Measurements from ENCODE around the gene ALB. TPM values are rescaled to one million over a fixed set of nuclear protein-coding genes. Genes with fewer than 3 reads are reported as not detected.

The ALB gene
- total and polyA plus RNA-seq, 2 experiments from 2014 or later: not detected

DNA sequence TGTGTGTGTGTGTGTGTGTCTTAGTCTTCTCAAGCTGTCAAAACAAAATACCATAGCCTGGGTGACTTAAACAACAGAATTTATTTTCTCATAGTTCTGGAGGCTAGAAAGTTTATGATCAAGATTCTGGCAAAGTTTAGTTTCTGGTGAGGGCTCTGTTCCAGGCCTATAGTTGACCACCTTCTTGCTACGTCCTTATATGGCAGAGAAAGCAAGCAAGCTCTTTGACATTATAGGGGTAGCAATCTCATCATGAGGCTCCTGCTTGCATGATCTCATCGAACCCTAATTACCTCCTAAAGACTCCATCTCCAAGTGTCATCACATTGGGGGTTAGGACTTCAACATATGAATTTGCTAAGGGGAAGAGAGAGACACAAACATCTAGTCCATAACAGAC is 25.0 kb downstream of the ALB start:
- Histone ChIP-seq H2AFZ (no peak overlapping the region), H3K36me3 (ENCODE audit: low read depth) (no peaks in the 10 kb centered on the region), H3K9me2 (ENCODE audit: insufficient read depth) (no peaks in the 10 kb centered on the region), H3K9me3 (ENCODE audit: low read depth) (no peaks in the 10 kb centered on the region), H3K27ac (no peak overlapping the region), H3K4me1 (ENCODE audit: insufficient read depth) (no peaks in the 10 kb centered on the region), H3K4me3 (no peak overlapping the region), H3K9ac (no peak overlapping the region), H4K20me1 (ENCODE audit: insufficient read depth) (no peaks in the 10 kb centered on the region), H3K27me3 (replicated peaks; ENCODE audit: insufficient read depth) (peaks cover 11% of the 10 kb centered on the region), H3F3A (ENCODE audit: insufficient read depth) (no peaks in the 10 kb centered on the region), H3K79me2 (ENCODE audit: insufficient read depth) (no peaks in the 10 kb centered on the region), H3K4me2 (ENCODE audit: unreplicated experiment) (no peak overlapping the region)
- WGBS, 2 experiments (ENCODE audit: low coverage in 1 of 2, low lambda C conversion rate in 2 of 2, missing lambda C conversion rate in 2 of 2): 26 to 41% methylated on average over 2 of the region's 2 CpGs
- TF ChIP-seq EZH2 (IDR thresholded peaks at IDR 0.05; ENCODE audit: insufficient read depth, poor library complexity, severe bottlenecking) (no peak), EZH2phosphoT487 (IDR thresholded peaks at IDR 0.05; ENCODE audit: insufficient read depth, low read depth) (no peak)
- in situ Hi-C loops (cut with MboI): no loop called here
- no peak for DNase-seq

DNA sequence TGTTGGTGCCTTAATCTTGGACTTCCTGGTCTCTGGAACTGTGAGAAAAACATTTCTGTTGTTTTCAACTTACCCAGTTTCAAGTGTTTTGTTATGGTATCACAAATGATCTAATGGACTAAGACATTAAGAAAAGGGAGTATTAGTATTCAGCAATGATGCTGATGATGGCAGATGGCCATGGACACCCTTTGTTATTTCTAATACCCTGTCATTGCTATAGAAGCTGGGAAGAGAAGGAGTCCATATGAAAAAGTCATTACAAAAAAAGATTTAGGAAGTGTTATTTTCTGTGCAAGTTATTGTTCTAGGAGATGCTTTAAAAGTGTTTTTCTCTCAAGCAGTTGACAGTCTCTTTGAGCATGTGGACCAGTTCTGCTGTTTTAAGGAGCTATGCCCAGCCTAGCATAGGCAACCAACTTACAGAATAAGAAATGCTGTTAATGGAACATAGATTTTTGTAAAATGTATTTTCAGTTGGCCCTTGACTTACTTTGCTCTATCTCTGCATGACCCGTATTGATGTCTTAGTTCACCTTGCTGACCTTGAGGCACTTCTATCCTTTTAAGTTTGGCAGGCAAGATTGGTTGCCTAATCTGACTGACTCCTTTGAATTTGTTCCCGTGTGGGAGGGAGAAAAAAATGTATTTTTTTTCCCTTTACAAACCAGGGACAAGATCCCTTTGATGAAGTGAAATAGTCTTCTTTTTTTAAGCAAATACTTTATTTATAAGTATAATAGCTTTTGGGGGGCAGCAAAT is 25.9 kb downstream of the ALB start:
- no peak overlapping the region for H2AFZ ChIP-seq
- H3K4me3 ChIP-seq: no peak overlapping the region
- no peaks in the 10 kb centered on the region for H3F3A ChIP-seq (ENCODE audit: insufficient read depth)
- no peaks in the 10 kb centered on the region for H3K4me1 ChIP-seq (ENCODE audit: insufficient read depth)
- in situ Hi-C loops (cut with MboI): no loop called here
- no peaks in the 10 kb centered on the region for H3K36me3 ChIP-seq (ENCODE audit: low read depth)
- no peak for DNase-seq
- H4K20me1 ChIP-seq (ENCODE audit: insufficient read depth): no peaks in the 10 kb centered on the region
- H3K4me2 ChIP-seq (ENCODE audit: unreplicated experiment): no peak overlapping the region
- no peak overlapping the region for H3K9ac ChIP-seq
- H3K9me3 ChIP-seq (ENCODE audit: low read depth): no peaks in the 10 kb centered on the region
- no peak overlapping the region for H3K27ac ChIP-seq
- no peaks in the 10 kb centered on the region for H3K9me2 ChIP-seq (ENCODE audit: insufficient read depth)
- WGBS, 2 experiments (ENCODE audit: low coverage in 1 of 2, low lambda C conversion rate in 2 of 2, missing lambda C conversion rate in 2 of 2): 35 to 38% methylated on average over 2 of the region's 2 CpGs
- H3K79me2 ChIP-seq (ENCODE audit: insufficient read depth): no peaks in the 10 kb centered on the region
- H3K27me3 ChIP-seq (replicated peaks; ENCODE audit: insufficient read depth): peaks cover 11% of the 10 kb centered on the region
- no peak for TF ChIP-seq EZH2 (IDR thresholded peaks at IDR 0.05; ENCODE audit: insufficient read depth, poor library complexity, severe bottlenecking)
- TF ChIP-seq EZH2phosphoT487 (IDR thresholded peaks at IDR 0.05; ENCODE audit: insufficient read depth, low read depth): no peak

DNA sequence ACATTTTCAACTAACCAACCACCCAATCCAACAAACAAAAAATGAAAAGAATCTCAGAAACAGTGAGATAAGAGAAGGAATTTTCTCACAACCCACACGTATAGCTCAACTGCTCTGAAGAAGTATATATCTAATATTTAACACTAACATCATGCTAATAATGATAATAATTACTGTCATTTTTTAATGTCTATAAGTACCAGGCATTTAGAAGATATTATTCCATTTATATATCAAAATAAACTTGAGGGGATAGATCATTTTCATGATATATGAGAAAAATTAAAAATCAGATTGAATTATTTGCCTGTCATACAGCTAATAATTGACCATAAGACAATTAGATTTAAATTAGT is 27.7 kb downstream of the ALB start:
- in situ Hi-C loops (cut with MboI): no loop called here

DNA sequence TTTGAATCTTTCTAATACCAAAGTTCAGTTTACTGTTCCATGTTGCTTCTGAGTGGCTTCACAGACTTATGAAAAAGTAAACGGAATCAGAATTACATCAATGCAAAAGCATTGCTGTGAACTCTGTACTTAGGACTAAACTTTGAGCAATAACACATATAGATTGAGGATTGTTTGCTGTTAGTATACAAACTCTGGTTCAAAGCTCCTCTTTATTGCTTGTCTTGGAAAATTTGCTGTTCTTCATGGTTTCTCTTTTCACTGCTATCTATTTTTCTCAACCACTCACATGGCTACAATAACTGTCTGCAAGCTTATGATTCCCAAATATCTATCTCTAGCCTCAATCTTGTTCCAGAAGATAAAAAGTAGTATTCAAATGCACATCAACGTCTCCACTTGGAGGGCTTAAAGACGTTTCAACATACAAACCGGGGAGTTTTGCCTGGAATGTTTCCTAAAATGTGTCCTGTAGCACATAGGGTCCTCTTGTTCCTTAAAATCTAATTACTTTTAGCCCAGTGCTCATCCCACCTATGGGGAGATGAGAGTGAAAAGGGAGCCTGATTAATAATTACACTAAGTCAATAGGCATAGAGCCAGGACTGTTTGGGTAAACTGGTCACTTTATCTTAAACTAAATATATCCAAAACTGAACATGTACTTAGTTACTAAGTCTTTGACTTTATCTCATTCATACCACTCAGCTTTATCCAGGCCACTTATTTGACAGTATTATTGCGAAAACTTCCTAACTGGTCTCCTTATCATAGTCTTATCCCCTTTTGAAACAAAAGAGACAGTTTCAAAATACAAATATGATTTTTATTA is 28.3 kb downstream of the ALB start:
- 58 to 61% methylated on average over 5 of the region's 5 CpGs for WGBS, 2 experiments (ENCODE audit: low coverage in 1 of 2, low lambda C conversion rate in 2 of 2, missing lambda C conversion rate in 2 of 2)
- Histone ChIP-seq H3K79me2 (ENCODE audit: insufficient read depth) (no peaks in the 10 kb centered on the region), H3K4me2 (ENCODE audit: unreplicated experiment) (no peak overlapping the region), H2AFZ (no peak overlapping the region), H3K4me1 (ENCODE audit: insufficient read depth) (no peaks in the 10 kb centered on the region), H3K36me3 (ENCODE audit: low read depth) (no peaks in the 10 kb centered on the region), H3K9me2 (ENCODE audit: insufficient read depth) (no peaks in the 10 kb centered on the region), H3K9ac (no peak overlapping the region), H3F3A (ENCODE audit: insufficient read depth) (no peaks in the 10 kb centered on the region), H4K20me1 (ENCODE audit: insufficient read depth) (no peaks in the 10 kb centered on the region), H3K4me3 (no peak overlapping the region), H3K27ac (no peak overlapping the region), H3K9me3 (ENCODE audit: low read depth) (no peaks in the 10 kb centered on the region), H3K27me3 (replicated peaks; ENCODE audit: insufficient read depth) (peaks cover 11% of the 10 kb centered on the region)
- in situ Hi-C loops (cut with MboI): no loop called here
- DNase-seq: no peak
- no peak for TF ChIP-seq EZH2 (IDR thresholded peaks at IDR 0.05; ENCODE audit: insufficient read depth, poor library complexity, severe bottlenecking)
- TF ChIP-seq EZH2phosphoT487 (IDR thresholded peaks at IDR 0.05; ENCODE audit: insufficient read depth, low read depth): no peak

More for the DNA sequence above, 27.7 kb downstream of the ALB start:
- no peaks in the 10 kb centered on the region for H3K9me2 ChIP-seq (ENCODE audit: insufficient read depth)
- H3K4me2 ChIP-seq (ENCODE audit: unreplicated experiment): no peak overlapping the region
- no peak overlapping the region for H3K27ac ChIP-seq
- no peaks in the 10 kb centered on the region for H3K36me3 ChIP-seq (ENCODE audit: low read depth)
- H3K27me3 ChIP-seq (replicated peaks; ENCODE audit: insufficient read depth): peaks cover 11% of the 10 kb centered on the region
- H3K9ac ChIP-seq: no peak overlapping the region
- no peaks in the 10 kb centered on the region for H3K4me1 ChIP-seq (ENCODE audit: insufficient read depth)
- H2AFZ ChIP-seq: no peak overlapping the region
- WGBS, 2 experiments (ENCODE audit: low coverage in 1 of 2, low lambda C conversion rate in 2 of 2, missing lambda C conversion rate in 2 of 2): 21 to 45% methylated on average over 1 of the region's 1 CpG
- DNase-seq: no peak
- H4K20me1 ChIP-seq (ENCODE audit: insufficient read depth): no peaks in the 10 kb centered on the region
- H3F3A ChIP-seq (ENCODE audit: insufficient read depth): no peaks in the 10 kb centered on the region
- H3K4me3 ChIP-seq: no peak overlapping the region
- no peaks in the 10 kb centered on the region for H3K79me2 ChIP-seq (ENCODE audit: insufficient read depth)
- H3K9me3 ChIP-seq (ENCODE audit: low read depth): no peaks in the 10 kb centered on the region
- TF ChIP-seq EZH2 (IDR thresholded peaks at IDR 0.05; ENCODE audit: insufficient read depth, poor library complexity, severe bottlenecking) (no peak), EZH2phosphoT487 (IDR thresholded peaks at IDR 0.05; ENCODE audit: insufficient read depth, low read depth) (no peak)
